Neural cell (in vitro differentiated cells): ENCODE results near the gene PAK4.

Source experiments
- CTCF ChIP-seq: fragments of 450-650 bp; IDR thresholded peaks from 2 replicates; pipeline ENCODE4 v1.5.1; 2014; ENCODE audit warnings: antibody characterized with exemption, mild to moderate bottlenecking, moderate library complexity; ENCODE audit not compliant: poor library complexity, severe bottlenecking
- EP300 ChIP-seq: fragments of 450-650 bp; conservative IDR thresholded peaks from 2 replicates; pipeline ENCODE4 v1.6.1; 2014; ENCODE audit warnings: antibody characterized with exemption, mild to moderate bottlenecking, moderate library complexity; ENCODE audit not compliant: poor library complexity, severe bottlenecking
- EZH2 ChIP-seq: fragments of 200-600, 300-800 bp; shearing (Covaris generic), sonication (generic); IDR thresholded peaks from 2 replicates; pipeline ENCODE4 v1.6.1; 2014; ENCODE audit warnings: antibody characterized with exemption, low read length, borderline replicate concordance, mild to moderate bottlenecking; ENCODE audit not compliant: insufficient read depth, poor library complexity, severe bottlenecking
- MXI1 ChIP-seq: fragments of 450-650 bp; conservative IDR thresholded peaks from 2 replicates; pipeline ENCODE4 v1.6.1; 2014; ENCODE audit warnings: antibody characterized with exemption, mild to moderate bottlenecking; ENCODE audit not compliant: poor library complexity, severe bottlenecking
- POLR2AphosphoS5 ChIP-seq: IDR thresholded peaks from 2 replicates; pipeline ENCODE4 v1.6.1; 2012
- RAD21 ChIP-seq: fragments of 450-650 bp; conservative IDR thresholded peaks from 2 replicates; pipeline ENCODE4 v1.6.1; 2014; ENCODE audit warnings: antibody characterized with exemption, mild to moderate bottlenecking, moderate library complexity
- REST ChIP-seq: IDR thresholded peaks from 2 replicates; pipeline ENCODE4 v1.6.1; 2012; ENCODE audit warnings: borderline replicate concordance
- SMC3 ChIP-seq: fragments of 450-650 bp; conservative IDR thresholded peaks from 2 replicates; pipeline ENCODE4 v1.6.1; 2014; ENCODE audit warnings: antibody characterized with exemption, mild to moderate bottlenecking, moderate library complexity; ENCODE audit not compliant: poor library complexity
- TAF1 ChIP-seq: IDR thresholded peaks from 2 replicates; pipeline ENCODE4 v1.6.1; 2012; ENCODE audit warnings: low read depth

- no peak for TF ChIP-seq POLR2AphosphoS5
- no peak for TF ChIP-seq EZH2
- no peak for TF ChIP-seq CTCF
- TF ChIP-seq REST, result no peak
- no peak for TF ChIP-seq SMC3
- no peak for TF ChIP-seq RAD21
- no peak for TF ChIP-seq EP300
- TF ChIP-seq MXI1, result no peak
- TF ChIP-seq TAF1, result no peak
Measured at GRCh38 chr19:39148939-39149529, 23.4 kb downstream of the PAK4 start.
